Measurements from ENCODE around the gene PUDP.

- no peak for TF ChIP-seq CTCF (IDR thresholded peaks at IDR 0.05)
- no peak for TF ChIP-seq POLR2A (IDR thresholded peaks at IDR 0.05)
Measured at GRCh38 chrX:7146020-7146702, 1.8 kb downstream of the PUDP start.
